Tibial nerve (tissue), 4 donors: ENCODE results near the gene E2F8. TPM values are rescaled to one million over a fixed set of nuclear protein-coding genes. Genes with fewer than 3 reads are reported as not detected.
"Not testable (repeated sequence)": the region's sequence is repeated elsewhere in the genome, so short reads cannot be mapped to it uniquely, and the experiment has no call there.

ENCODE experiments used
- DNase-seq, 2 donors: peaks; one replicate each; pipeline ENCODE4 v3.0.0-alpha.2; 2019; ENCODE audit warnings: low spot score in 2 of 2
- H3K27ac ChIP-seq, 4 donors: fragments of 200-600 bp; sonication (generic) in 3 of 4; one replicate each; pipeline ENCODE4 v1.5.1; 2017 to 2019; ENCODE audit warnings: mild to moderate bottlenecking in 1 of 4
- H3K27me3 ChIP-seq, 2 donors: fragments of 200-600 bp; sonication (generic) in 1 of 2; one replicate each; pipeline versions ENCODE4 v1.5.1 to v1.6.0; 2017 to 2019
- H3K36me3 ChIP-seq, 3 donors: fragments of 200-600 bp; sonication (generic); one replicate each; pipeline ENCODE4 v1.5.1; 2018 to 2019
- H3K4me1 ChIP-seq, 4 donors: fragments of 200-600 bp; sonication (generic) in 3 of 4; one replicate each; pipeline ENCODE4 v1.5.1; 2017 to 2019
- H3K4me3 ChIP-seq, 4 donors: fragments of 200-600 bp; sonication (generic) in 3 of 4; one replicate each; pipeline ENCODE4 v1.5.1; 2017 to 2019; ENCODE audit warnings: mild to moderate bottlenecking in 1 of 4, moderate library complexity in 1 of 4
- H3K9me3 ChIP-seq, 4 donors: fragments of 200-600 bp; sonication (generic) in 3 of 4; one replicate each; pipeline ENCODE4 v1.5.1; 2017 to 2019
- CTCF ChIP-seq, 5 experiments: fragments of 200-600 bp in 3 of 5; fragments of 450-650 bp in 2 of 5; sonication (generic) in 3 of 5; IDR thresholded peaks; one replicate each; pipeline ENCODE4 v1.5.1; 2016 to 2019; ENCODE audit warnings: antibody characterized with exemption in 5 of 5, mild to moderate bottlenecking in 3 of 5, moderate library complexity in 2 of 5
- EP300 ChIP-seq, 2 donors: sonication (generic); formaldehyde crosslinking; IDR thresholded peaks; one replicate each; pipeline ENCODE4 v1.6.1; 2017; ENCODE audit warnings: antibody characterized with exemption in 2 of 2, mild to moderate bottlenecking in 1 of 2
- POLR2A ChIP-seq, 2 donors: fragments of 450-650 bp; IDR thresholded peaks; one replicate each; pipeline ENCODE4 v1.6.1; 2017; ENCODE audit warnings: antibody characterized with exemption in 2 of 2, mild to moderate bottlenecking in 2 of 2, moderate library complexity in 2 of 2
- WGBS, 2 donors: methylation state at CpG; one replicate each; pipeline ENCODE4 v1.1.5; 2018; 5-methylcytosine and 5-hydroxymethylcytosine counted together
- total RNA-seq, 4 donors: library from RNA; depleted of rRNA; stranded (reverse); fragments of >200 nt; gene quantifications; one replicate each; pipeline ENCODE4 v1.1.0, GENCODE V29; 2016

The E2F8 gene
- total RNA-seq, 4 donors from 2014 or later: not detected

DNA sequence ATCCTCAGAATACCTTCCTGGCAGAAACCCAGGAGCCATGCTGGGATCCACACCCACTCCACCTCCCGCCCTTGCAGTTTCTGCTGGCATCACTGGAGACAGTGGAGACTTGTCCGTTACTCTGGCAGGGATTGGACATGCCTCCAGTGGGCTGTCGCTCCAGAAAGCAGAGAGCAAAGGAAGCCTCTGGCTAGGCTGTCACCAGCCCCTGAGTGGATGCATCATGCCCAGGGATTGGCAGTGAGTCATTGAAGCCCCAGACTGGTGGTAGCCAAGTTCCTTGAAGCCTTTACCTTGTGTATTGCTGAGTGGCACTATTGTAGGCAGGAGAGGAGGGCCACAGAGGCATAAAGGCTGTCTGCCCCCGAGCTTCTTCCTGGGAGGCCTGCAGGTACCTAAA lies 34.8 kb upstream of the E2F8 start:
- Histone ChIP-seq H3K36me3 (no peaks in the 10 kb centered on the region), H3K9me3 (no peaks in the 10 kb centered on the region), H3K27ac (no peak overlapping the region), H3K4me3 (no peak overlapping the region), H3K27me3 (no peaks in the 10 kb centered on the region), H3K4me1 (no peaks in the 10 kb centered on the region)
- WGBS, 2 donors: 73 to 80% methylated on average over 3 to 4 of the region's 4 CpGs
- TF ChIP-seq CTCF (IDR thresholded peaks at IDR 0.05) (no peak), EP300 (IDR thresholded peaks at IDR 0.05) (no peak), POLR2A (IDR thresholded peaks at IDR 0.05) (no peak)
- DNase-seq: no peak

GRCh38 chr11:19273219-19273618 lies 32.5 kb upstream of the E2F8 start:
- H3K4me1 ChIP-seq, H3K27me3 ChIP-seq, H3K9me3 ChIP-seq, H3K36me3 ChIP-seq, DNase-seq, H3K27ac ChIP-seq, H3K4me3 ChIP-seq: not testable (repeated sequence)
- 84 to 90% methylated on average over 5 of the region's 5 CpGs for WGBS, 2 donors

DNA sequence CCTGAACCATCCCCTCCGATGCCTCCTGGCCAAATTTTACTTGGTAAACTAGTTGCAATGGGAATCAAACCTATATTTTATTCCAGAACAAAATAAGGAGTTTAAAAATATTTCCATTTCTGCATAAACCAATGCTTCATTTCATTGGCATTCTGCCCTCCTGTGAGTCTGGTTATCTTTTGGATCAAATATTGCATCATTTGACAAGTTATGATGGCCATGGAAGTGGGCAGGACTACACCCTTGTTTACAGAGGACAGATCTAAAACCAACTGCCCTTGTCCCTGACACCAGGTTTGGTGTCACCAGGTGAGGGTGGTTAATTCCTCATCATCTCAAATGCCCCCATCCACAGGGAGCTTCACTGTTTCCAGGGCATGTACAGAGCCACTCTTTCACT lies 28.2 kb upstream of the E2F8 start:
- WGBS, 2 donors: 80 to 100% methylated on average over 1 of the region's 1 CpG
- Histone ChIP-seq H3K9me3 (no peaks in the 10 kb centered on the region), H3K4me1 (no peaks in the 10 kb centered on the region), H3K36me3 (no peaks in the 10 kb centered on the region), H3K27me3 (peaks cover 0 to 3% of the 10 kb centered on the region in 2 donors), H3K4me3 (no peak overlapping the region), H3K27ac (no peak overlapping the region)
- TF ChIP-seq CTCF (IDR thresholded peaks at IDR 0.05) (no peak), POLR2A (IDR thresholded peaks at IDR 0.05) (no peak), EP300 (IDR thresholded peaks at IDR 0.05) (no peak)
- DNase-seq: no peak

- Histone ChIP-seq H3K4me1 (no peaks in the 10 kb centered on the region), H3K27me3 (peaks cover 0 to 3% of the 10 kb centered on the region in 2 donors), H3K36me3 (no peaks in the 10 kb centered on the region), H3K27ac (no peak overlapping the region), H3K4me3 (no peak overlapping the region), H3K9me3 (no peaks in the 10 kb centered on the region)
- TF ChIP-seq POLR2A (IDR thresholded peaks at IDR 0.05): no peak
- WGBS, 2 donors: 81 to 92% methylated on average over 5 of the region's 5 CpGs
- DNase-seq: no peak
Observed at GRCh38 chr11:19267567-19267966, 26.8 kb upstream of the E2F8 start.

- no peak overlapping the region for H3K27ac ChIP-seq
- TF ChIP-seq EP300 (IDR thresholded peaks at IDR 0.05) (no peak), POLR2A (IDR thresholded peaks at IDR 0.05) (no peak)
- 78 to 83% methylated on average over 3 of the region's 3 CpGs for WGBS, 2 donors
- no peaks in the 10 kb centered on the region for H3K9me3 ChIP-seq
- no peaks in the 10 kb centered on the region for H3K27me3 ChIP-seq
- no peaks in the 10 kb centered on the region for H3K36me3 ChIP-seq
- peaks cover 0 to 4% (median 1%) of the 10 kb centered on the region in 4 donors for H3K4me1 ChIP-seq
- no peak for DNase-seq
- no peak overlapping the region for H3K4me3 ChIP-seq
Observed at GRCh38 chr11:19263333-19263732, 22.6 kb upstream of the E2F8 start.

DNA sequence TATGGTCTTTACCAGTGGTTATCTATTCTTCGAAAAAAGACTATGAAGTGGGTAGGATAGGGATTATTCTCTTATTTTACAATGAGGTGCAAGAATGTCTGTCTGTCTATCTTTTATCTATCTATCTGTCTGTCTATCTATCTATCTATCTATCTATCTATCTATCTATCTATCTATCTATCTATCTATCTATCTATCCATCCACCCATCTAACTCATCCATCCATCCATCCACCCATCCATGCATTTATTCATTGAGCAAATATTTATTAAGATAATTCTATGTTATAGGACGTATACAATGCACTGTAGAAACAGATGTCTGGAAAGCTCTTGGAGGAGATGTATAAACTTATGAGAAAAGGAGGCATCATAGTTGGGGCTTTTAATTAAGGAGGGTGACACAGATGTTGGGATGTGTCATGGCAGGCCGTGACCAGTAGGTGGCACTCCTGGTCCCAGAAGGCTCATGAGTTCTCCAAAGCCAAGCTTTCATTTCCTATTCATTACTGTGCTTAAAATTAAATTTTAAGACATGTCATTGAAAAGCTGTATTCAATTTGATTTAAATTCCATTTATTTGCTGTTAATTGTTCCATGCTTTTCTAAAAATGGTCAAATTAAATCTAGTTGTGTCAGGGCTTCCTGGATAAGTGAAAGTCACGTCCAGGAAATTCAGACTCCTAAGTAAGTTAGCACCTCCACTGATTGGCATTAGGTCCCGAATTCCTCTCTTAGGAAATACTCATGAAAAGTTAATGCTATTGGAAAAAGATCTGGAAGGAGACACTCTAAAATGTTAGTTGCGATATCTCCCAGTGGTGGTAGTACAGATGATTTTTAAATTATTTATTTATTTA lies 19.0 kb upstream of the E2F8 start:
- H3K4me1 ChIP-seq: peaks cover 0 to 4% (median 1%) of the 10 kb centered on the region in 4 donors
- WGBS, 2 donors: 55 to 56% methylated on average over 6 of the region's 6 CpGs
- DNase-seq: peak; percentile 53 to 81
- TF ChIP-seq CTCF (IDR thresholded peaks at IDR 0.05): peak; percentile 68 to 95 (median 88)
- no peak for TF ChIP-seq POLR2A (IDR thresholded peaks at IDR 0.05)
- no peak for TF ChIP-seq EP300 (IDR thresholded peaks at IDR 0.05)
- no peak overlapping the region for H3K27ac ChIP-seq
- no peaks in the 10 kb centered on the region for H3K36me3 ChIP-seq
- no peaks in the 10 kb centered on the region for H3K9me3 ChIP-seq
- peak overlapping the region in 1 of 4 donors; percentile 3 for H3K4me3 ChIP-seq
- no peaks in the 10 kb centered on the region for H3K27me3 ChIP-seq
